Mucosa of descending colon (tissue), 3 donors: ENCODE results near the gene PLPP3. TPM values are rescaled to one million over a fixed set of nuclear protein-coding genes. Genes with fewer than 3 reads are reported as not detected.

Experiments
- ATAC-seq: fragments of 200-7000 bp; cut with Tn5 transposase; one replicate; pipeline ENCODE4 v1.9.1; 2020; ENCODE audit warnings: mild to moderate bottlenecking, moderate library complexity
- DNase-seq, 3 donors: peaks; one replicate each; pipeline ENCODE4 v3.0.0-alpha.2; 2020
- H3K36me3 ChIP-seq: fragments of 200-600 bp; one replicate; pipeline ENCODE4 v1.8.0; 2021; ENCODE audit warnings: low read depth, mild to moderate bottlenecking
- H3K4me1 ChIP-seq: fragments of 200-600 bp; one replicate; pipeline ENCODE4 v1.8.0; 2021; ENCODE audit warnings: low read depth, mild to moderate bottlenecking
- H3K4me3 ChIP-seq: fragments of 200-600 bp; one replicate; pipeline ENCODE4 v1.8.0; 2021; ENCODE audit warnings: mild to moderate bottlenecking
- H3K9me3 ChIP-seq: fragments of 200-600 bp; one replicate; pipeline ENCODE4 v1.8.0; 2021; ENCODE audit warnings: mild to moderate bottlenecking
- intact Hi-C, 2 donors: fragments of 100-400 bp; cut with DNase I in 1 of 2; cut with micrococcal nuclease in 1 of 2; formaldehyde crosslinking; loops; one replicate each; pipeline versions ENCODE4 v1.11.0 to v1.11.1; 2022; cut with DNase I, micrococcal nuclease
- long read RNA-seq, 2 donors: library from polyadenylated mRNA; unstranded; transcript quantifications; one replicate each; pipeline ENCODE4 v2.0.0, GENCODE V29; 2019 to 2021
- total RNA-seq, 3 donors: library from RNA; stranded (reverse); fragmentation: NEBNext Ultra II Directional in 2 of 3; extraction: Animal tissue kit (Norgen Biotek cat#: 25700) in 2 of 3; gene quantifications; one replicate each; pipeline versions ENCODE4 v1.2.1 to v1.2.4, GENCODE V29; 2021 to 2023
- TF ChIP-seq, protein P1 (sequence below): fragments of 200-600 bp; IDR thresholded peaks from one replicate; pipeline ENCODE4 v1.8.0; 2022; ENCODE audit warnings: antibody characterized with exemption, mild to moderate bottlenecking
- donor health status: DM: no; HTN: no; CAD: no; lungs with moderate emphysema.
- donor health status: DM: no; HTN: no; CAD: no.
- donor health status: DM: no; HTN: yes; CAD: no.

The PLPP3 gene
- 10 to 100 TPM; 25.3 to 80.5 (median 42.3) TPM for total RNA-seq
- long read RNA-seq, donor 1, transcript PLPP3-202 (2 exons, 2,039 nt): minor isoform, 5 of 83 reads
- long read RNA-seq, donor 1, transcript PLPP3-201 (6 exons, 3,292 nt): major isoform, 55 of 83 reads
- long read RNA-seq, donor 1, partial matches to known transcripts: 10 of 83 reads
- long read RNA-seq, donor 1, other reads (novel, unspliced or antisense): 13 of 83 reads
- long read RNA-seq, donor 2, transcript PLPP3-201 (6 exons, 3,292 nt): major isoform, 18 of 20 reads
- long read RNA-seq, donor 2, partial matches to known transcripts: 0 of 20 reads
- long read RNA-seq, donor 2, other reads (novel, unspliced or antisense): 2 of 20 reads

DNA sequence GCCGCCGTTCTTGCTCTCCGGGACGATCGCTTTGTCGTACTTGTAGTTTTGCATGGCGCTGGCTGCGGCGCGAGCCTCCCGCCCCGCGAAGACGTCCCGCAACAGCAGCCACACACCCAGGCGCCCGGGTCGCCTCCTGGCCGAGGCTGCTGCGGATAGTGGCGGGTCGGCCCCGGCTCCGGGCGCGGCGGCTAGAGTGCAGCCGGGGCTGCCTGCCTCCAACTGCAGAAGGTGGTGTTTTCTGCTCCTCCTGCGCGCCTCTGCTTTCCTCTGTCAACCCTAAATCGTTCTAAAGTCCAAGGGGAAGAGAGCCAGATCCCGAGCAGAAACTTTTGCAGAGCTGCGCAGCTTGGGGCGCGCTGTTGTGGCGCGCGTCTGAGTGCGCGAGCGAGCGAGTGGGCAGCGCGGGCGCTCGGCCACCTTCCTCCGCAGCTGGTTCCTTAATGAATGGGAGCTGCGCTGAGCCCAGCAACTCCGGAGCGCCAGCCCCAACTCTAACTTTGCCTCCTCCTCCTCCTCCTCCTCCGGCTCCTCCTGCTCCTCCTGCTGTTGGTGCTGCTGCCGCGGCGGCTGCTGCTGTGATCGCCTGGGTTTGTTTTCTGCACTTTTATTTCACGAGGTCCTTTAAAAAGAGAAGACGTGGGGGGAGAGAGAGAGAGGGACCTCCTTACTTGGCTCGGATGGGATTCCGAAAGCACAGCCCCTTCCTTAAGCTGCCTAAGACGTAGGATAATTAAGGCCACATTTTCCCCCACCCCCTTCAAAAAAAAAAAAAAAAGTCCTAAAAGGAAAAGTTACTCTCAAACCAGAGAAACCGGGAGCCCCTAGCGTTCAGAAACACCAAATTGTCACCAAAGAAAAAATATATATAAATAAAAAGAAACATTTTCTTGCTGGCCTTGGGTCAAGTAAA is at the start of gene PLPP3:
TSS of gene PLPP3 (minus strand) at position 601 of the 913 bp plus-strand sequence. CDS start at position 54, 547 bp downstream.
- Histone ChIP-seq H3K4me1 (no peaks in the 10 kb centered on the region), H3K4me3 (peak within 1 kb of the TSS; percentile 60), H3K36me3 (no peaks in the 10 kb centered on the region), H3K9me3 (no peaks in the 10 kb centered on the region)
- DNase-seq (peak; percentile 82 to 86 (median 84)), ATAC-seq (peak; percentile 91)
- TF ChIP-seq, protein P1, sequence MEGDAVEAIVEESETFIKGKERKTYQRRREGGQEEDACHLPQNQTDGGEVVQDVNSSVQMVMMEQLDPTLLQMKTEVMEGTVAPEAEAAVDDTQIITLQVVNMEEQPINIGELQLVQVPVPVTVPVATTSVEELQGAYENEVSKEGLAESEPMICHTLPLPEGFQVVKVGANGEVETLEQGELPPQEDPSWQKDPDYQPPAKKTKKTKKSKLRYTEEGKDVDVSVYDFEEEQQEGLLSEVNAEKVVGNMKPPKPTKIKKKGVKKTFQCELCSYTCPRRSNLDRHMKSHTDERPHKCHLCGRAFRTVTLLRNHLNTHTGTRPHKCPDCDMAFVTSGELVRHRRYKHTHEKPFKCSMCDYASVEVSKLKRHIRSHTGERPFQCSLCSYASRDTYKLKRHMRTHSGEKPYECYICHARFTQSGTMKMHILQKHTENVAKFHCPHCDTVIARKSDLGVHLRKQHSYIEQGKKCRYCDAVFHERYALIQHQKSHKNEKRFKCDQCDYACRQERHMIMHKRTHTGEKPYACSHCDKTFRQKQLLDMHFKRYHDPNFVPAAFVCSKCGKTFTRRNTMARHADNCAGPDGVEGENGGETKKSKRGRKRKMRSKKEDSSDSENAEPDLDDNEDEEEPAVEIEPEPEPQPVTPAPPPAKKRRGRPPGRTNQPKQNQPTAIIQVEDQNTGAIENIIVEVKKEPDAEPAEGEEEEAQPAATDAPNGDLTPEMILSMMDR: no peak
- intact Hi-C loops: loop anchor here in 1 of 2 donors (10.0 kb wide), 1 partner anchor 164 kb away; no protein-coding TSS in a partner anchor

DNA sequence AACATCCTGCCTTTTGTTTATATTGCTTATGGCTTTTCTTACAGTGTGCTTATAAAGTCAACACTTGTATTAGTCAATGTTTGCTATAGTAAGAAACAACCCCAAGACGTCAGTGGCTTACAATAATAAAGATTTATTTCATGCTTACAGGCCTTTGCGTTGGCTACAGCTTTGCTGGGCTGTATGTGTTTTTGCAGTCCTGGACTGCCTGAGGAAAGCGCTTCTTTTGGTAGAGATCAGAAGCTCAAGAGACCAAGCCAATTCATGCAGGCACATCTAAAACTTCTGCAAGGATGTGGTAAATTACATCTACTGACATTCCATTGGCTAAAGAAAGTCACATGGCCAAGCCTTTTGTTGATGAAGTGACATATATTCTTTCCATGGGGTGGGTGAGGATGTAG is 48.3 kb upstream of the PLPP3 start:
- DNase-seq (no peak), ATAC-seq (no peak)
- no peaks in the 10 kb centered on the region for H3K9me3 ChIP-seq
- no peaks in the 10 kb centered on the region for H3K4me1 ChIP-seq
- TF ChIP-seq, protein P1: no peak
- no peaks in the 10 kb centered on the region for H3K36me3 ChIP-seq
- intact Hi-C loops: no loop called here
- no peak overlapping the region for H3K4me3 ChIP-seq

- Histone ChIP-seq H3K4me1 (no peaks in the 10 kb centered on the region), H3K9me3 (no peaks in the 10 kb centered on the region), H3K4me3 (no peak overlapping the region), H3K36me3 (no peaks in the 10 kb centered on the region)
- no peak for DNase-seq
- TF ChIP-seq, protein P1: no peak
- intact Hi-C loops: no loop called here
- no peak for ATAC-seq
Measured at GRCh38 chr1:56627019-56627635, 47.8 kb upstream of the PLPP3 start.

DNA sequence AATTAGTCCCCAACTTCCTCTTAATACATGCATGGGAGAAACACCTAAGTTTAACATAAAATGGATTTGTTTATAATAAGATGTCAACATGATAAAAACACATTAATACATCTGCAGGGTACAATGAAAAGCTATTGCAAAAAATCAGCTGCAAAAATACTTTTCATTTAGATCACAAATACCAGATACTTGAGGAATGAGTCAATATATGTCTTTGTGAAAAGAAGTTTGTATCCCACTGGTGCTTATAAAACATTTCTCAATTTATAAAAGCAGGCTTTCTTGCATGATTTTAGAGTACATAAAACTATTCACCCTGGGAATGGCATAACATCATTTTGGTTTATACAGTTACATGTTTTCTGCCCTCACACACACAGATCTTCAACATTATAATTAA is 47.2 kb upstream of the PLPP3 start:
- TF ChIP-seq, protein P1: no peak
- no peaks in the 10 kb centered on the region for H3K36me3 ChIP-seq
- no peaks in the 10 kb centered on the region for H3K9me3 ChIP-seq
- DNase-seq: no peak
- no peak overlapping the region for H3K4me3 ChIP-seq
- H3K4me1 ChIP-seq: no peaks in the 10 kb centered on the region
- ATAC-seq: no peak
- intact Hi-C loops: no loop called here

DNA sequence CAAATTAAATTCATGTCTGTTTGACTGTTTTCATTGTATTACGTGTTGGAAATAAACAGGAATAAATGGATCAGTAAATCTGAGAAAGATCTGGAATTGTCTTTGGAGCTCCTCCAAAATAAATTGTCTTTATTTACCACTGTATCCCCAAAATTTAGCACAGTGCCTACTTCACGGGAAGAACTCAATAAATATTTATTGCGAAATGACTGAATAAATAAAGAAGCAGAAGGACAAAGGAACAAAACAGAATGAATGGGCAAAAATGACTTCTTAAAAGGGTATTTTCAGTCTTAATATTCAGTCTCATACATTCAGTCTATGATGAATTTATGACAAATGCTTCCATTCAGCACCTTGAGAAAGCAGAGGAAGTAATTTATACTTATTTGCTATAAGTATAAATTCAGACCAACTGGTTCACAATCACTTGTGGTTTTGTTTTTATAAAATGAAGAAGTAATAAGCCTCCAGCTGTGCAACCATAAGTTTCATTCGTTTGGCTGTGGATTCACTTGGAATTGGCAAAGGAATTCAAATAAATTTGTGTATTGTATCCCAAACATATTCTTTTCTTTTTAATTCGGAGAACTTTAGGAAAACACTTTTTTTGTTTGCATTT is 46.6 kb upstream of the PLPP3 start:
- no peak for DNase-seq
- no peak for ATAC-seq
- H3K4me1 ChIP-seq: no peaks in the 10 kb centered on the region
- H3K36me3 ChIP-seq: no peaks in the 10 kb centered on the region
- intact Hi-C loops: no loop called here
- no peaks in the 10 kb centered on the region for H3K9me3 ChIP-seq
- TF ChIP-seq, protein P1: no peak
- H3K4me3 ChIP-seq: no peak overlapping the region
